Stimulated activated CD4-positive, alpha-beta T cell treated with anti-CD3 and anti-CD28 coated beads, Interleukin-15, amount 100 ng/mL, for 24 hours (primary cell): Measurements from ENCODE around the gene AGTPBP1.
A peak's percentile ranks its signal among the peaks of the same experiment; 100 is the strongest.
"Not testable (repeated sequence)": the region's sequence is repeated elsewhere in the genome, so short reads cannot be mapped to it uniquely, and the experiment has no call there.

Experiments
- DNase-seq: peaks from one replicate; pipeline ENCODE4 v3.0.0-alpha.2; 2020

The AGTPBP1 gene, protein sequence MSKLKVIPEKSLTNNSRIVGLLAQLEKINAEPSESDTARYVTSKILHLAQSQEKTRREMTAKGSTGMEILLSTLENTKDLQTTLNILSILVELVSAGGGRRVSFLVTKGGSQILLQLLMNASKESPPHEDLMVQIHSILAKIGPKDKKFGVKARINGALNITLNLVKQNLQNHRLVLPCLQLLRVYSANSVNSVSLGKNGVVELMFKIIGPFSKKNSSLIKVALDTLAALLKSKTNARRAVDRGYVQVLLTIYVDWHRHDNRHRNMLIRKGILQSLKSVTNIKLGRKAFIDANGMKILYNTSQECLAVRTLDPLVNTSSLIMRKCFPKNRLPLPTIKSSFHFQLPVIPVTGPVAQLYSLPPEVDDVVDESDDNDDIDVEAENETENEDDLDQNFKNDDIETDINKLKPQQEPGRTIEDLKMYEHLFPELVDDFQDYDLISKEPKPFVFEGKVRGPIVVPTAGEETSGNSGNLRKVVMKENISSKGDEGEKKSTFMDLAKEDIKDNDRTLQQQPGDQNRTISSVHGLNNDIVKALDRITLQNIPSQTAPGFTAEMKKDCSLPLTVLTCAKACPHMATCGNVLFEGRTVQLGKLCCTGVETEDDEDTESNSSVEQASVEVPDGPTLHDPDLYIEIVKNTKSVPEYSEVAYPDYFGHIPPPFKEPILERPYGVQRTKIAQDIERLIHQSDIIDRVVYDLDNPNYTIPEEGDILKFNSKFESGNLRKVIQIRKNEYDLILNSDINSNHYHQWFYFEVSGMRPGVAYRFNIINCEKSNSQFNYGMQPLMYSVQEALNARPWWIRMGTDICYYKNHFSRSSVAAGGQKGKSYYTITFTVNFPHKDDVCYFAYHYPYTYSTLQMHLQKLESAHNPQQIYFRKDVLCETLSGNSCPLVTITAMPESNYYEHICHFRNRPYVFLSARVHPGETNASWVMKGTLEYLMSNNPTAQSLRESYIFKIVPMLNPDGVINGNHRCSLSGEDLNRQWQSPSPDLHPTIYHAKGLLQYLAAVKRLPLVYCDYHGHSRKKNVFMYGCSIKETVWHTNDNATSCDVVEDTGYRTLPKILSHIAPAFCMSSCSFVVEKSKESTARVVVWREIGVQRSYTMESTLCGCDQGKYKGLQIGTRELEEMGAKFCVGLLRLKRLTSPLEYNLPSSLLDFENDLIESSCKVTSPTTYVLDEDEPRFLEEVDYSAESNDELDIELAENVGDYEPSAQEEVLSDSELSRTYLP

DNA sequence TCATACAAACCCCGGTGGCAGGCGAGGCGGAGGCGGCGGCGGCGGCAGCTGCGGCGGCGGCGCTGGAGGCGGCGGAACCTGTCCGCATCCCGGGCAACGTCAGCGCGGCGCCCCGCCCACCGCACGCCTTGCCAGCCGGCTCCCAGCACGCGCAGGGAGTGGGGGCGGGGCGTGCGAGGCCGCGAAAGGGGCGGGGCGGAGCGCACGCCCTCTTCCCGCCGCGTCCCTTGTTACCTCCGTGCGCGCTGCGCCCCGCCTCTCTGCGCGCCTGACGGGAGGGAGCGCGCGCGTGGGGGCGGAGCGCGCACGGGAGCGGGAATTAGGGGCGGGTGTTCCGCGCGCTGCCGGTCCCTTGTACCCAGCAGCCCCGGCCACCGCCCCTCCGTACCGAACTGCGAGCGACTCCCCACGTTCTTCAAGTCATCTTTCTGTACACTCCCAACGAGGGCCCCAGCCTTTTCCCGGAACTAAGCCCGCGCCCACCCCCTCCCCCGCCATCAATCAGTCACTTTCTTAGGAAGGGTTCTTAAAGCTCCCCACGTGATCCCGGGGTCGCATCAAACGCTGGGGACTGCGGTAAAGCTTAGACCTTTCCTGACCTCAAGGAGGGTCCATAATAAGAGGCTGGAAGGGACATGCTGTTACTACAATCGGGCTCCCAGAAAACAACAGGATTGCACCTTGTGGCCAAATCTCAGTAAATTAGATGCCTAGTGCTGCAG lies at the start of gene AGTPBP1:
Gene AGTPBP1 (minus strand): TSS at position 80 of the 722 bp plus-strand sequence. CDS start 29,421 bp downstream, outside the sequence.
- DNase-seq: peak; percentile 98

DNA sequence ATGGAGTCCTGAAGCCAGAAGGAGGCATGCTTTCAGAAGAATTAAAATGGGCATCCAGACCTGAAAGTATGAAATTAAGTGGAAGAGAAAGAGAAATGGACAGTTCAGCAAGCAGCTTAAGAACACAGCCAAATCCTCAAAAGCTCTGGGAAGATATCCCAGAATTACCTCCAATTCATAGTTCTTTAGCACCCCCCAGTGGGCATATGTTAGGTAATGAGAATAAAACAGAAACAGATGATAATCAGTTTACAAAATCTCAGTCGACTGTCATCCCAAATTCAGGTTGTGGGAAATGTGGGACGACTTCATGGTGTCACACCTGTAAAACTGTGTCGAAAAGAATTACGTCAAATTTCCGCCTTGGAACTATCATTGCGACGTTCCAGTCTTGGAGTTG lies 44.4 kb upstream of the AGTPBP1 start:
- DNase-seq: not testable (repeated sequence)

DNA sequence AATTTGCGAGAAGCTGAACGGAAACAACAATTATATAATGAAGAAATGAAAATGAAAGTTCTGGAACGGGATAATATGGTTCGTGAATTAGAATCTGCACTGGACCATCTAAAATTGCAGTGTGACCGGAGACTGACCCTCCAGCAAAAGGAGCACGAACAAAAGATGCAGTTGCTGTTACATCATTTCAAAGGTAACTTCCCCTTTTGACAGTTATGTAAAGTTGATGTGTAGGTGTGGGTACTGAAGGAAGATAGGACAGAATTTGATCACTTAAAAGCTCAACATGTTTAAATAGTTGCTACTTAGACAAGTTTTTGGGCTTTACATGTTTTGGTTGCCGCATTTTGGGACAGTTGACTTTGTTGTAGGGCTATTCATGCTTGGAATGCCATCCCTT lies 32.1 kb upstream of the AGTPBP1 start:
- DNase-seq: not testable (repeated sequence)

DNA sequence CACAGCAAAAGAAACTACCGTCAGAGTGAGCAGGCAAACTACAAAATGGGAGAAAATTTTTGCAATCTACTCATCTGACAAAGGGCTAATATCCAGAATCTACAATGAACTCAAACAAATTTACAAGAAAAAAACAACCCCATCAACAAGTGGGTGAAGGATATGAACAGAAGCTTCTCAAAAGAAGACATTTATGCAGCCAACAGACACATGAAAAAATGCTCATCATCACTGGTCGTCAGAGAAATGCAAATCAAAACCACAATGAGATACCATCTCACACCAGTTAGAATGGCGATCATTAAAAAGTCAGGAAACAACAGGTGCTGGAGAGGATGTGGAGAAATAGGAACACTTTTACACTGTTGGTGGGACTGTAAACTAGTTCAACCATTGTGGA lies 20.0 kb upstream of the AGTPBP1 start:
- not testable (repeated sequence) for DNase-seq

DNA sequence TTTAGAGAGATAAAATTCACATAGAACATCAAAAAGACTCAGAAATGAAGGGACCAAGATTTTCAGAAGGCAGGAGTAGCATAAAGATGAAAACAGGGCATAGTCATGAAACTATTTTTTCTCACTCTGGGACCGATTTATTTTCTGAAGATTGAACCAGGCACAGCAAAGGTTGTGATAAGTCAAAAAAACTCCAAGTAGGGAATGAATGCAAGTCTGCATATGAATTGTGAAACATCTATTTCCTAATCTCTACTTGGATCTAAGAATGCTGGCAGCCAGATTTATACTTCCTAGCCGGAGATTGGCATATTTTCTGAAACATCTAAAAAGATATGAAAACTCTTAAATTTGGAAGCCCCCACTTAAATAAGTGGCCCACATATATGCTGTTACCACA lies 16.0 kb upstream of the AGTPBP1 start:
- DNase-seq: not testable (repeated sequence)

DNA sequence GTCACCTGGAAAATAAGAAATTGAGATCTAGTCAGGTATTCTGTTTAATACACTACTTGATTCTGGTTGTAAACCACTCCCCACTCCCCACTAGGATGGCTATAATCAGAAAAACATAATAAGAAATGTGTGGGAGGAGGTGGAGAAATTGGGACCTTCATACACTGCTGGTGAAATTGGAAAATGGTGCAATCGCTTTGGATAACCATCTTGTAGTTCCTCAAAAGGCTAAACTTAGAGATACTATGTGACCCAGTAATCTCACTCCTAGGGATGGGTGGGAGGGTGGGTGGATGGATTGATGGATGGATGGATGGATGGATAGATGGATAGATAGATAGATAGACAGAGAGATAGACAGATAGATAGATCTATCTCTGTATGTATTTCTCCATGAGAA lies 14.5 kb upstream of the AGTPBP1 start:
- not testable (repeated sequence) for DNase-seq

DNA sequence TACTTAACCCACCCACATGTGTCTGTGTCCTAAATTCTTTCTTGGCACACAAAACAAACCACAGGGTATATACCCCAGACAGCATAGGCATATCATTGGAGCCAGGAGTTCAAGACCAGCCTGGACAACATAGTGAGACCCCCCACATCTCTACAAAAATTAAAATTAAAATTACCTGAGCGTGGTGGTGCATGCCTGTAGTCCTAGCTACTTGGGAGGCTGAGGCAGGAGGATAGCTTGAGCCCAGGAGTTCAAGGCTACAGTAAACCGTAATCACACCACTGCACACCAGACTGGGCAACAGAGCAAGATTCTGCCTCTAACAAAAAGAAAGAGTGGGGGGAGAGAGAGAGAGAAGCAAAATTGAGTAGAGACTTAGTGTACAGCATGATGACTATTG lies 4.6 kb upstream of the AGTPBP1 start:
- DNase-seq: no peak

DNA sequence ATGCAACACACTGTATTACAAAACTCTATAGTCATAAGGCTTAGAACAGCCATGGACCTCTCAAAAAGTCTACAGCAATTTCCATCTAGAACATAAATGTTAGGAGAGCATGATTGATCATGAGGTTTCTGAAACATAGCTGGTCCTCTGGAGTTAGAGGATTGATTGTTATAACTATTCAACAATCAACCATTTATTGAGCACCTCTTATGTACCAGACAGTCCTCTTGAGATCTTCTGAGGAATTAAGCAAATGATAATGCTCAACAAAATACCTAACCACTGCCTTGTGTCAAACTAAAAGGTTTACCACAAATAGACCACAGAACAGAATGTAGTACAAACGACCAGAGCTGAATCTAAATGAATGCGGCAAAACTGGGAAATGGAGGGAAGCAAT lies 3.4 kb upstream of the AGTPBP1 start:
- DNase-seq: no peak

DNA sequence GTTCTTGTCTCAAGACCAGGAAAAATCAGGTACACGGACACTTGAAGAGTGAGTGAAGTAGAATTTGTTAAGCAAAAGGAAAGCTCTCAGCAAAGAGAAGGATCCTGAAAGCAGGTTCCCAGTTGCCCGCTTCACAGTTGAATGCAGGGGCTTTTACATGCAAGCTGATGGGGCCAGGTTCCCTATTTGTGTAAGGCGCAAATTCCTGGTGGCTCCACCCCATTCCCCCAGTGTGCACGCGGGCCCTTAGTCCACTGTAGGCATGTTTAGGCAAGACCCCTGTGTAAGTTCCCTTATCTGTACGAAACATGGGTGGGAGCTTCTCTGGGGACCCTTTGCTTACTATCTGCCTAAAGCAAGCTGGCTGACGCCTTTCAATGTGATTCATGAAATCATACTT lies 2.7 kb upstream of the AGTPBP1 start:
- DNase-seq: no peak

DNA sequence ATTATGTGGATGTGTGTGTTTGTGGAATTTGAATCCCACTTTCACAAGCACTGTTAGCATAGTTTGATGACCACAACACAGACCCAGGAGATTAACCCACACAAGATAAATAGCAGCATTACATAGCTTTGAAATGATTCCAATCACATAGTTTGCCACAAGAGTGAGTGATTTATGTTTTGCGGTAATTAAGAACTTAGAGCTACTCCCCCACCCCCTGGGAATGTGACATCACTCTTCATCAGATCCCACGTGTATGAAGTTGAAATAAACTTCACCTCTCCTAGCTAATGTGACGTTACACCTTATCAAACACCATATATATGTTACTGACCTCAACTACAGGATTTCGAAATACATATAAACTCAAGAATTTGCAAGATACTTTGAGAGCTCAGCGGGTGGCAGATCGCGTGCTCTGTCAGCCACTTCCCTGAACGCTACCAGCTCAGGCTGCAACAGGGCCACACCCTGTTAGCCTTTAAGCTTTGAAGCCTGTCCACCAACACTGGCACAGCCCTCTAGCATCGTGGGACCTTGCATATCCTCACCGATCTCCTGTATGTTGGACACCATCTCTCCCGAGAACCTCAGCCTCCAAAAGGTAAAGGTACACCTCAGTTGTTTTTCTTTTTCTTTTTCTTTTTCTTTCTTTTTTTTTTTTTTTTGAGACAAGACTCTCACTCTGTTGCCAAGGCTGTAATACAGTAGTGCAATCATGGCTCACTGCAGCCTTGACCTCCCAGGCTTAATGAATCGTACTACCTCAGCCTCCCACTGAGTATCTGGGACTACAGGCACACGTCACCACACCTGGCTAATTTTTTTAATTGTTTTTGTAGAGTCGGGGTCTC lies 1.7 kb upstream of the AGTPBP1 start:
- DNase-seq: no peak

DNA sequence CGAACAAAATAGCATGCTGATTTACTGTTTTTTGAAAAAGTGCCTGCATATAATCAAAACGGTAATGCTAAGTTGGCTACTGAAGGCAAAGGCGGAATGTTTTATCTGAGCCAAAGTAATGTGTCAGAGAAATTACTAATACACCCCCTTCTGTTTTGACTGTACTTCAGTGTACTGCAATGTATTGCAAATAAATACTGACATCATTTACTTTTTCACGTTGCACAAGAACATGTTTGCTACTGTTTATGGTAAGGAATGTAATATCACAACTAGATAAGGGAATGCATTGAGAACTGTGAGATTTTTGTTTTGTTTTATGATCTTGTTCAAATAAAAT lies 813 bp upstream of the AGTPBP1 start:
- no peak for DNase-seq

DNA sequence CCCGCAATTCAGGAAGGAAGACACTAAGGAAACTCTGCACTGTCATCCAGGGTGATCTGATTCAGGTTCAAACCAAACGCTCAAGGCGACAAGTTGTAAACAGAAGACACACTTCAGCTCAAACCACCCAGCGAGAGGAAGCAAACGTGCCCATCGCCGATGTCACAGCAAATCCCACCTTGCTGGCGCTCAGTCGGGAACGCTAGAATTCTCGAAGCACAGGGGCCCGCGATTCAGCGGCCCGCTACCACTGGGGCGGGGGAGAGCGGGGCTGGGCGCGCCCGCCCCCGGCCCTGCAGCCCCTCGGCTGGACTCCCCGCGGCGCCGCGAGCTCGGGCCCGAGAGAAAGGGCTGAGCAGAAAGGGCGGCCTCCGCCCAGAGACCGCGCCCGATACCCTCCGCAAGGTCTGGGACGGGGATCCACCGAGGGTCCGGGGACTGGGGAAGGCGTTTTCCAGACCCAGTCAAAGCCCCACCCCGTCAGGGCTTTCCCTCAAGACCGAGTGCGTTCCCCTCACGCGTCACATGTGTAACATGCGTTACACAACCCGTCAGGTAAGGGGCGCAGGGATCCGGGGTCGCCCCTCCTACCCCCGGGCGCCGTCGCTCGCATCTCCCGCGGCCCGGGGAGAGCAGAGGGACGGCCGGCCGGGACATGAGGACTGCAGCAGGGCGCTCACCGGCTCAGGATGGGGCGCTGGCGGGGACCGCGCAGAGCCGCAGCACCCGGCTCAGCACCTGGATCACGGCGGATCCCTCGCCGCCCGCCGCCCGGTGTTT lies 469 bp downstream of the AGTPBP1 start:
- peak; percentile 66 for DNase-seq

DNA sequence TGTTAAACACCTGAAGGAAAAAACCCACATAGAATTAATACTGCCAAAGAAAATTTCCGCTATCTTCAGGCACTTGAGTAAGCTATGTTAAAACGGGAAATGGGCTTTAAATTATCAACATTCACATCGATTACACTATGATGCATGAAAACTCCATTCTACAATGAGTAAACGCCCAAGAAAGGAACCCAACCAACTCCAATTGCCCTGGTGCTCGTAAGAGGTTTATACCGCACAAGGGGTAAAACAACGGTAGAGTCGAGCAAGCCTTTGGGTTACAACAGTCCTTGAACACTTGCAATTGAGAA lies 1.0 kb downstream of the AGTPBP1 start:
- DNase-seq: no peak

DNA sequence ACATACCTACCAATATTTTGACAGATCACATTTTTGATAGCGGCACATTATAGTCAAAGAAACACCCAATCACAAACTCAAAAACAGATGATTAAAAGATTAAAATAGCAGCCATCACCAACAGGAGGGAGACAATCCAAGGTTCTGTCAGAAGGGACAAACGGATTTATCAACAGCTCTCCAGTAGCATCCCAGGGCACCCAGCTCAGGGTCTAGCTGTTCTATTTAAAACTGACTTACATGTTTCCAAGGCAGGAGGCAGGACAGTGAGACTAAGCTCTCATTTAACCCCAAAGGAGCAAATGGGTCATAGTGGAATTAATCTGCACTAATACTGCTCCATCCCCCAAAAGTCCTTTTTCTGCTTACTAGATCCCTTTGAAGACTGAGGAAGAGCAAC lies 3.2 kb downstream of the AGTPBP1 start:
- DNase-seq: no peak

DNA sequence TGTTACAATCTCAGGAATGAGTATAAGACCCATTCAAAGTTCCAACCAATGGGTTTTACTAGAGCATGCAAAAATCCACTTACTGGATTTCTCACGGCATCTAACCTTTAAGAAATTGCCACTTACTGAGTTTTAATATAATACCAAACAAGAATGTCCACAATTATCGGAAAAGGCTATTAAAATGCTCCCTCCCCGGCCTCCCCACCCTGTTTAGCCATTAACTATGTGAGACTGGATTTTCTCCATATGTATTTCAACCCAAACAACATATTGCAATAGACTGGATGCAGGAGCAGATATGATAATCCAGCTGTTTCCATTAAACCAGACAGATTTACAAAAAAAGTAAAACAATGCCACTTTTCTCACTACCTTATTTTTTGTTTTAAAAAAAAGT lies 4.1 kb downstream of the AGTPBP1 start:
- no peak for DNase-seq

DNA sequence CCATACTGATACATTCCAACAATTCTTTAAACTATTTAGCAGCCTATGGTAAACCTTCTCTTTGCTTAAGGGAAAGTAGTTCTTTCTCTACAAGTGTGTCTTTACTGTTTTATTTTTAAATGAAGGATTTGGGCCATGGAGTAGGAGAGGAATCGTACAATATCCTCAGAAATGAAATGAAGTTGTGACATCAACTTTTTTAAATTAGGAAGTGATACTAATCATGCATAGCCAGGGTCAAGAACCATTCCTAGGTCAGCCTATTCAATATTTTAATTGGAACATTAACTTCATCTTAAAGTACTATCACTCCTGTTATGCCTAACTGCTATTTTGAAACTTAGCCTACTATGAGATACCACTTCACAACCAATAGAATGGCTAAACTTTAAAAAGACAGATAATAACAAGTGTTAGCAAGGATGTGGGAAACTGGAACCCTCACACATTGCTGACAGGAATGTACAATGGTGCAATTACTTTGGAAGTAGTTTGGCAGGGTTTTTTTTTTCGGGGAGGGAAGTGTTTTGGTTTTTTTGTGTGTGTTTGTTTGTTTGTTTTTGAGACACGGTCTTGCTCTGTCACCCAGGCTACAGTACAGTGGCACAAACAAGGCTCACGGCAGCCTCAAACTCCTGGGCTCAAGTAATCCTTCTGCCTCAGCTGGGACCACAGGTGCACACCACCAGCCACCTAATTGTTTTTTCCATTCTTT lies 10.7 kb downstream of the AGTPBP1 start:
- no peak for DNase-seq

DNA sequence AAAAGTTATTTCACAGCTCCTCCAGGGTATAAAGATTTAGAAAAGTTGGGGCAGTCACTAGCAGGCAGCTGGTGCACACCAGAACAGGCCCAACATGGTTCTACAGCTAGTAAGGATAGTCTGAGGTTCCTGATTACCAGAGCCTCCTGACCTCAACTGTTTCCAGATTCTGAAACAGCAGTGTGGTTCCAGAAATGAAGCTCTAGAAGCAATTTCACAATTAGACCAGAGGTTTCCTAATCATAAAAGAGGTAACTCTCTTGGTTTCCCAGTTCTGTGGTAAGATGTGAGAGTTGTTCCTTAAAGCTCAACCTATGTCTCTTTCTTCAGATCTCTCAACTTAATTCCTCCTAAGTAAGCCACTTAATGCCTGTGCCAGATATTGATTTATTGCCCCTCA lies 11.9 kb downstream of the AGTPBP1 start:
- no peak for DNase-seq

DNA sequence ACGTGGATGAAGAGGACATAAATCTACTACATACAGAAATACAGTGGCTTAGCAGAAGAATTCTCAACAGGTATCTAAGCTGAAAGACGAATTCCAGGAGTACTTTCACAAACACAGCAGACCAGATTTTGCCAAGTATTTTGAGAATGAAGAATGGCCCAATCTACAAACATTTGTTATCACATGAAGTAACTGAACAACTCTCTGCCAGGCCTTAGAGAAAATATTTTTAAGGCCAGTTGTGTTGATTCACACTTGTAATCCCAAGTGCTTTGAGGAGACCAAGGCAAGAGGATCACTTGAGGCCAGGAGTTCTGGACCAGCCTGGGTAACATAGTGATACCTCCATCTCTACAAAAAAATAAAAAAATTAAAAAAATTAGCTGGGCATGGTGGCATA lies 14.3 kb downstream of the AGTPBP1 start:
- DNase-seq: no peak

DNA sequence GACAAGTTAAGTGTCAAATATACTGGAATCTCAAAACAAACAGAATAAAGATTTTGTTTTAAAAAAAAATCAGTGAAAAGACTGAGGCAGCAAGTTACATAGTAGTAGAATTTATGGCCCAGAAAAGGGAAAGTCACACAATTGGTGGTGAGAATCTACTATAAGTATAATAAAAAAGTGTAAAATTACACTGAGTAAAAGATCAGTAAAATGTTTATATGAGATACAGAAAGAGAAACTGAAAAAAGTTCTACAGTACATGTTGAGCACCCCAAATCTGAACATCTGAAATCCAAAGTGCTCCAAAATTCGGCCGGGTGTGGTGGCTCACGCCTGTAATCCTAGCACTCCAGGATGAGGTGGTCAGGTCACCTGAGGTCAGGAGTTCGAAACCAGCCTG lies 15.0 kb downstream of the AGTPBP1 start:
- DNase-seq: no peak

DNA sequence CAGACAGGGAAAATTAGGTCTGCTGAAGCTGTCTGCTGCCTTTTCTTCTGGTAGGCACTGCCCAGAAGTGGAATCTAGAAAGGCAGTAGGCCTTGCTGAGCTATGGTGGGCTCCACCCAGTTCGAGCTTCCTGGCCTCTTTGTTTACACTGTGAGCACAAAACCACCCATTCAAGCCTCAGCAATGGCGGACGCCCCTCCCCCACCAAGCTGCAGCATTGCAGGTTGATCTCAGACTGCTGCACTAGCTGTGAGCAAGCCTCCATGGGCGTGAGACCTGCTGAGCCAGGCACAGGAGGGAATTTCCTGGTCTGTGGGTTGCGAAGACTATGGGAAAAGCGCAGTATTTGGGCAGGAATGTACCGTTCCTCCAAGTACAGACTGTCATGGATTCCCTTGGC lies 18.5 kb downstream of the AGTPBP1 start:
- peak; percentile 44 for DNase-seq
